ENCODE measurements around the gene FRMD4A. TPM values are rescaled to one million over a fixed set of nuclear protein-coding genes. Genes with fewer than 3 reads are reported as not detected.

FRMD4A gene
- total RNA-seq, 1 experiment from 2014 or later, result 19.6 TPM

- Histone ChIP-seq H3K4me2 (ENCODE audit: insufficient read depth, insufficient read length, low read length) (no peak overlapping the region), H4K5ac (ENCODE audit: insufficient read length, low read depth, low read length) (no peak overlapping the region), H3T11ph (ENCODE audit: low read length) (no peak overlapping the region), H2BK120ac (ENCODE audit: low read depth, low read length, poor library complexity, severe bottlenecking) (no peak overlapping the region), H3K79me1 (ENCODE audit: insufficient read depth, low read depth, low read length, poor library complexity, severe bottlenecking) (no peaks in the 10 kb centered on the region), H3K79me2 (ENCODE audit: insufficient read depth, low read length) (no peaks in the 10 kb centered on the region), H3K23me2 (ENCODE audit: insufficient read length, low read depth, low read length, poor library complexity, severe bottlenecking) (no peaks in the 10 kb centered on the region), H4K20me1 (ENCODE audit: control insufficient read depth, insufficient read depth, insufficient read length) (no peaks in the 10 kb centered on the region), H2BK15ac (ENCODE audit: low read depth, low read length) (no peak overlapping the region), H4K91ac (ENCODE audit: insufficient read length, low read depth, low read length) (no peak overlapping the region), H3K27ac (ENCODE audit: insufficient read length, low read depth, low read length) (no peak overlapping the region), H2AFZ (ENCODE audit: low read length) (no peak overlapping the region), H3K18ac (ENCODE audit: insufficient read length, low read depth, low read length) (no peak overlapping the region), H3K9ac (ENCODE audit: extremely low read depth, insufficient read length, low read length) (no peak overlapping the region), H3K14ac (ENCODE audit: insufficient read depth, low read length) (no peak overlapping the region), H4K8ac (replicated peaks; ENCODE audit: insufficient read length, low read depth, low read length) (no peak overlapping the region), H3K27me3 (ENCODE audit: insufficient read depth, low read length) (no peaks in the 10 kb centered on the region), H3K9me3 (ENCODE audit: control insufficient read depth, low read depth, low read length) (no peaks in the 10 kb centered on the region), H2BK5ac (ENCODE audit: insufficient read length, low read length) (no peak overlapping the region), H2BK20ac (ENCODE audit: low read depth, low read length, poor library complexity, severe bottlenecking) (no peak overlapping the region), H3K4me1 (ENCODE audit: insufficient read depth, low read length) (no peaks in the 10 kb centered on the region), H2AK5ac (ENCODE audit: insufficient read length, low read length) (no peak overlapping the region), H3K56ac (ENCODE audit: insufficient read length, low read depth, low read length) (no peak overlapping the region), H2BK12ac (ENCODE audit: insufficient read length, low read depth, low read length) (no peak overlapping the region), H3K4ac (ENCODE audit: low read depth, low read length) (no peak overlapping the region), H3K23ac (ENCODE audit: insufficient read length, low read depth, low read length) (no peak overlapping the region)
- Mint-ChIP-seq H3K27me3 (ENCODE audit: low read depth) (no peaks in the 10 kb centered on the region), H3K9me3 (no peaks in the 10 kb centered on the region), H3K4me1 (peaks cover 14 to 17% of the 10 kb centered on the region in 2 experiments), H3K27ac (no peak overlapping the region), H3K36me3 (ENCODE audit: insufficient read depth in 1 of 3, low read depth in 3 of 3) (no peaks in the 10 kb centered on the region), H3K4me3 (no peak overlapping the region)
- DNase-seq, result no peak
- TF ChIP-seq CTCF (conservative IDR thresholded peaks at IDR 0.05), result no peak
- no CpG with 5 or more reads among the region's 2 CpGs for WGBS (ENCODE audit: extremely low coverage, insufficient read length, low lambda C conversion rate)
These were observed 6.0 kb upstream of the FRMD4A start for GRCh38 chr10:14336736-14337135.

Measured in H9 (cell line).